ENCODE measurements around the gene RCAN2. TPM values are rescaled to one million over a fixed set of nuclear protein-coding genes. Genes with fewer than 3 reads are reported as not detected.

RCAN2 gene
- total and polyA plus RNA-seq, 4 donors, result 4.5 to 16.7 (median 4.8) TPM

DNA sequence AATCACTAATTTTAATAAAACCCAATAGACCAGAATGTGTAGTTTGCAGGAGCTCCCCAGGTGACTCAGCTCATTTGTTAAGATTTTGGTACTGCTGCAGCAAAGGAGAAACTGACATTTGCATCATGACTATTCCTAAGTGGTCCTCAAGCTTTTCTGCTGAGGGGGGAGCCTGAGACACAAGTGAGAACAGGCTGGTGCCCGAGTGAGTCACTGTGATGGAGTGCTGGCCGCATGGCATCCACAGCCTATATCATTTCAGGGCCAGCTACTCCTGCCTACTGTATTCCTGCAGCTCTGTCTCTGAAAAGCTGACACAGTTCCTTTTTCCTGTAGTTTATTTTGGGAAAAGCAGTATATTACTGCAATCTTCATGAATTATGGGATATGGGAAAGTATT is 206.8 kb downstream of the RCAN2 start:
- no peaks in the 10 kb centered on the region for H3K9me3 ChIP-seq (ENCODE audit: control insufficient read depth in 4 of 4, insufficient read depth in 3 of 4, low read length in 3 of 4)
- H3K36me3 ChIP-seq (ENCODE audit: control insufficient read depth in 4 of 4, insufficient read depth in 4 of 4, low read length in 4 of 4), result no peaks in the 10 kb centered on the region
- WGBS, 2 donors, result 89 to 95% methylated on average over 2 of the region's 2 CpGs
- peaks cover 0 to 20% (median 0%) of the 10 kb centered on the region in 5 donors for H3K4me1 ChIP-seq (ENCODE audit: control insufficient read depth in 5 of 5, insufficient read depth in 5 of 5, low read length in 5 of 5)
- no peak for DNase-seq
- TF ChIP-seq, protein P1, sequence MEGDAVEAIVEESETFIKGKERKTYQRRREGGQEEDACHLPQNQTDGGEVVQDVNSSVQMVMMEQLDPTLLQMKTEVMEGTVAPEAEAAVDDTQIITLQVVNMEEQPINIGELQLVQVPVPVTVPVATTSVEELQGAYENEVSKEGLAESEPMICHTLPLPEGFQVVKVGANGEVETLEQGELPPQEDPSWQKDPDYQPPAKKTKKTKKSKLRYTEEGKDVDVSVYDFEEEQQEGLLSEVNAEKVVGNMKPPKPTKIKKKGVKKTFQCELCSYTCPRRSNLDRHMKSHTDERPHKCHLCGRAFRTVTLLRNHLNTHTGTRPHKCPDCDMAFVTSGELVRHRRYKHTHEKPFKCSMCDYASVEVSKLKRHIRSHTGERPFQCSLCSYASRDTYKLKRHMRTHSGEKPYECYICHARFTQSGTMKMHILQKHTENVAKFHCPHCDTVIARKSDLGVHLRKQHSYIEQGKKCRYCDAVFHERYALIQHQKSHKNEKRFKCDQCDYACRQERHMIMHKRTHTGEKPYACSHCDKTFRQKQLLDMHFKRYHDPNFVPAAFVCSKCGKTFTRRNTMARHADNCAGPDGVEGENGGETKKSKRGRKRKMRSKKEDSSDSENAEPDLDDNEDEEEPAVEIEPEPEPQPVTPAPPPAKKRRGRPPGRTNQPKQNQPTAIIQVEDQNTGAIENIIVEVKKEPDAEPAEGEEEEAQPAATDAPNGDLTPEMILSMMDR (IDR thresholded peaks at IDR 0.05; ENCODE audit: control extremely low read depth, extremely low read depth), result no peak
- no peak overlapping the region for H3K9ac ChIP-seq (ENCODE audit: insufficient read depth in 1 of 2, low read length in 2 of 2)
- H3K27ac ChIP-seq (ENCODE audit: low read depth in 1 of 2, low read length in 1 of 2), result no peak overlapping the region
- no peak for ATAC-seq (ENCODE audit: insufficient read depth, low FRiP score)
- H3K27me3 ChIP-seq (ENCODE audit: control insufficient read depth in 3 of 3, insufficient read depth in 3 of 3, low read length in 2 of 3), result no peaks in the 10 kb centered on the region
- H3K4me3 ChIP-seq, result no peak overlapping the region

DNA sequence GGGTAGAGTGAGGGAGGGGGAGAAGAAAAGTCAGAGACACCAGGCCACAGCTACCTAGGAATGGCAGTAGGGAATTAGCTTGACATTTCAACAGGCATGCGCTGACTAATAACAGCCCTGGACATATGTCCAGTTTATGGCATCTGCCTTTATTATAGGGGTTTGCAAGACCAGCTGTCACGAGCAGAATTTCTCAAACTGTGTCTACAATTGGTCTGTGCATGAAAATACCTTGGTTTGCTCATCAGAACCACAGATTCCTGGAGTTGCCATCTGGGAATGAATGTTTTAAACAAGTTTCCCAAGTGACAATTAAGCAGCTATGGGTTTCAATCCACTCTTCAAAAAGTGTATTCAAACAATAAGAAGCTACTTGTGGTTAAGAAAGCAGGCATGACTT is 210.1 kb downstream of the RCAN2 start:
- Histone ChIP-seq H3K9ac (ENCODE audit: insufficient read depth in 1 of 2, low read length in 2 of 2) (no peak overlapping the region), H3K27me3 (ENCODE audit: control insufficient read depth in 3 of 3, insufficient read depth in 3 of 3, low read length in 2 of 3) (no peaks in the 10 kb centered on the region), H3K36me3 (ENCODE audit: control insufficient read depth in 4 of 4, insufficient read depth in 4 of 4, low read length in 4 of 4) (no peaks in the 10 kb centered on the region), H3K27ac (ENCODE audit: low read depth in 1 of 2, low read length in 1 of 2) (no peak overlapping the region), H3K4me3 (no peak overlapping the region), H3K9me3 (ENCODE audit: control insufficient read depth in 4 of 4, insufficient read depth in 3 of 4, low read length in 3 of 4) (no peaks in the 10 kb centered on the region), H3K4me1 (ENCODE audit: control insufficient read depth in 5 of 5, insufficient read depth in 5 of 5, low read length in 5 of 5) (peaks cover 0 to 20% (median 0%) of the 10 kb centered on the region in 5 donors)
- 79 to 87% methylated on average over 2 of the region's 2 CpGs for WGBS, 2 donors
- TF ChIP-seq, protein P1 (IDR thresholded peaks at IDR 0.05; ENCODE audit: control extremely low read depth, extremely low read depth), result no peak
- ATAC-seq (ENCODE audit: insufficient read depth, low FRiP score) (no peak), DNase-seq (no peak)

DNA sequence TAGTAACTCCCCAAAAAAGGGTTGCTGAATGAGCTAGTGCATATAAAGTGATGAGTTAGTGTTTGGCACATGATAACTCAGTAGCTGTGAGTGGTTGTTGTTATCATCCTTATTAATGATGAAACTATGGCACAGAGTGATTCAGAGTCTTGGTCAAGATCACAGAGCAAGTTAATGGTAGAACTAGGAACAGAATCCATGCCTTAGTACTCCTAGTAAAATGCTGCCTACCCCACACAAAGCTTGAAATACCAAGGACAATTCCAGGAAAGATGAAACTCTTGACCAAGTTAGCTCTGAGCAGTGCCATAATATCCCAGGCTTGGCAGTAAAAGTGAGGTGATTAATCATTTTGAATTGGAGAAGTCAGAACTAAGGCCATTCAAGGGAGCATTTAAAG is 211.4 kb downstream of the RCAN2 start:
- ATAC-seq (ENCODE audit: insufficient read depth, low FRiP score), result peak; percentile 19
- TF ChIP-seq, protein P1 (IDR thresholded peaks at IDR 0.05; ENCODE audit: control extremely low read depth, extremely low read depth), result no peak

DNA sequence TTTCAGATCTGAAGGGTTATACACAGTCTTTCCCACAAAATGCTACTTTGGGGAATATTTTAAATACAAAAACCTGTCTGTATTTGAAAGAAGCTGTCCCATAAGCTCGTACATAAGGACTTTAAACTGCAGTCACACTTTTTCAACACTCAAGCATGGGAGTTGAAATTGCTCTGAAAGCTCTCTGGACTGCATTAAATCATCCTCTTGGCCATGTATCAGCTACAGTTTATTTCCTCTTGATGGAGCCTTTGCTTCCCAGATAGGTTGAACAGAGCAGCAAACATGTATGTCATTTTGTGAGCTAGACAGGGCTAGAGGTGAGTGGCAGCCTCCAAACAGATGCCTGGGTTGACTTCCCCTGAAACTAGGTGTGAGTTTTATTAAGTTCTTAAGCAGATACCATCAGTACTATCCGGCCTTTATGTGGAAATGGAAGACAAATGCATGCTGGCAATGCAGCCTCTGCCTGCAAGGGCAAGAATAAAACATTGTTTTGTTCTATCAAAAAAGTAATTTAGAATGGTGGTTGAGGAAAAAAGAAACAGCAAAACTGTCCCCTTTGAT is 214.6 kb downstream of the RCAN2 start:
- DNase-seq (no peak), ATAC-seq (ENCODE audit: insufficient read depth, low FRiP score) (no peak)
- TF ChIP-seq, protein P1 (IDR thresholded peaks at IDR 0.05; ENCODE audit: control extremely low read depth, extremely low read depth), result no peak
- Histone ChIP-seq H3K4me1 (ENCODE audit: control insufficient read depth in 5 of 5, insufficient read depth in 5 of 5, low read length in 5 of 5) (peaks cover 0 to 30% (median 0%) of the 10 kb centered on the region in 5 donors), H3K4me3 (no peak overlapping the region), H3K27ac (ENCODE audit: low read depth in 1 of 2, low read length in 1 of 2) (no peak overlapping the region), H3K36me3 (ENCODE audit: control insufficient read depth in 4 of 4, insufficient read depth in 4 of 4, low read length in 4 of 4) (no peaks in the 10 kb centered on the region), H3K27me3 (ENCODE audit: control insufficient read depth in 3 of 3, insufficient read depth in 3 of 3, low read length in 2 of 3) (no peaks in the 10 kb centered on the region), H3K9me3 (ENCODE audit: control insufficient read depth in 4 of 4, insufficient read depth in 3 of 4, low read length in 3 of 4) (no peaks in the 10 kb centered on the region), H3K9ac (ENCODE audit: insufficient read depth in 1 of 2, low read length in 2 of 2) (no peak overlapping the region)
- 56 to 67% methylated on average over 2 of the region's 2 CpGs for WGBS, 2 donors

More for the DNA sequence above, 211.4 kb downstream of the RCAN2 start:
- Histone ChIP-seq H3K27me3 (ENCODE audit: control insufficient read depth in 3 of 3, insufficient read depth in 3 of 3, low read length in 2 of 3) (no peaks in the 10 kb centered on the region), H3K36me3 (ENCODE audit: control insufficient read depth in 4 of 4, insufficient read depth in 4 of 4, low read length in 4 of 4) (no peaks in the 10 kb centered on the region), H3K27ac (ENCODE audit: low read depth in 1 of 2, low read length in 1 of 2) (peak overlapping the region in 1 of 2 donors; percentile 53), H3K4me3 (no peak overlapping the region), H3K9me3 (ENCODE audit: control insufficient read depth in 4 of 4, insufficient read depth in 3 of 4, low read length in 3 of 4) (no peaks in the 10 kb centered on the region), H3K9ac (ENCODE audit: insufficient read depth in 1 of 2, low read length in 2 of 2) (no peak overlapping the region), H3K4me1 (ENCODE audit: control insufficient read depth in 5 of 5, insufficient read depth in 5 of 5, low read length in 5 of 5) (peaks cover 0 to 20% (median 0%) of the 10 kb centered on the region in 5 donors)
- no peak for DNase-seq
